Measurements from ENCODE around the gene CNN1. TPM values are rescaled to one million over a fixed set of nuclear protein-coding genes. Genes with fewer than 3 reads are reported as not detected.

The CNN1 gene
- total and polyA plus RNA-seq, 12 donors: 0.94 to 76.5 (median 12.3) TPM

DNA sequence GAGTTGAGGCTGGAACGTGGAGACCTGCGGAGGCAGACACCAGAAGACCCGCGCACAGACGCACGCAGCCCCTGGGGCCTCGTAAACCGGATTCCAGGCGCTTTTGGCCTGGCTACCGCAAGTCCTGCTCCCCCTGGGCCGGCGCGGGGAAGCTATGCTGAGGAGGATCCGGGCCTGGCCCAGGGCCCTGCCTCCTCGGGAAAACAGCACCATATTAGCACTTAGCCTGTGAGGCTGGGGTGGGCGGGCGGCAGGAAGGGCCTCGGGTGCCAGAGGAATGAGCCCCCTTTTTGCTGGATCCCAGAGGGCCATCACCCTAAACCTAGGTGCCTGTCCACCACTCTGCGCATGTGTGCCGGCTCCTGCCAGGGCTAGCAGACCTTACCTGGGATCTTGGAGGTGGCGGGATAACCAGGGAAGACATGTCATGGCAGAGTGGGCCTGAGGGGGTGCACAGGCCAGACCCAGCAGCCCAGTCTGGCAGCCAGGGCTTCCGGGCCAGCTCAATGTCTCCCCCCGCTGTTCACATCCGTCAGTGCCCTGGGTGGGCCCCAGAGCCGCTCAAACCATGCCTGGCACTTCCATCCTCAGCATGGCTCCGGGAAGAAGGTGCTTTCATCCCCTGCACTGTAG lies 13.1 kb downstream of the CNN1 start:
- 77 to 94% (median 88%) methylated on average over 13 to 26 of the region's 26 CpGs for WGBS, 4 donors
- TF ChIP-seq POLR2A (IDR thresholded peaks at IDR 0.05): no peak
- TF ChIP-seq, protein P1, sequence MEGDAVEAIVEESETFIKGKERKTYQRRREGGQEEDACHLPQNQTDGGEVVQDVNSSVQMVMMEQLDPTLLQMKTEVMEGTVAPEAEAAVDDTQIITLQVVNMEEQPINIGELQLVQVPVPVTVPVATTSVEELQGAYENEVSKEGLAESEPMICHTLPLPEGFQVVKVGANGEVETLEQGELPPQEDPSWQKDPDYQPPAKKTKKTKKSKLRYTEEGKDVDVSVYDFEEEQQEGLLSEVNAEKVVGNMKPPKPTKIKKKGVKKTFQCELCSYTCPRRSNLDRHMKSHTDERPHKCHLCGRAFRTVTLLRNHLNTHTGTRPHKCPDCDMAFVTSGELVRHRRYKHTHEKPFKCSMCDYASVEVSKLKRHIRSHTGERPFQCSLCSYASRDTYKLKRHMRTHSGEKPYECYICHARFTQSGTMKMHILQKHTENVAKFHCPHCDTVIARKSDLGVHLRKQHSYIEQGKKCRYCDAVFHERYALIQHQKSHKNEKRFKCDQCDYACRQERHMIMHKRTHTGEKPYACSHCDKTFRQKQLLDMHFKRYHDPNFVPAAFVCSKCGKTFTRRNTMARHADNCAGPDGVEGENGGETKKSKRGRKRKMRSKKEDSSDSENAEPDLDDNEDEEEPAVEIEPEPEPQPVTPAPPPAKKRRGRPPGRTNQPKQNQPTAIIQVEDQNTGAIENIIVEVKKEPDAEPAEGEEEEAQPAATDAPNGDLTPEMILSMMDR (IDR thresholded peaks at IDR 0.05): peak in 1 of 6 experiments; percentile 17
- H3K36me3 ChIP-seq (replicated peaks in 1 of 2): peaks cover 0 to 20% of the 10 kb centered on the region in 2 donors
- no peak overlapping the region for H3K27ac ChIP-seq
- intact Hi-C loops (cut with DNase I): no loop called here
- H3K4me1 ChIP-seq (replicated peaks in 1 of 2): peaks cover 0 to 2% of the 10 kb centered on the region in 2 donors
- H3K4me3 ChIP-seq: no peak overlapping the region
- no peaks in the 10 kb centered on the region for H3K9me3 ChIP-seq (replicated peaks in 1 of 3)
- no peak for DNase-seq
- no peaks in the 10 kb centered on the region for H3K27me3 ChIP-seq

DNA sequence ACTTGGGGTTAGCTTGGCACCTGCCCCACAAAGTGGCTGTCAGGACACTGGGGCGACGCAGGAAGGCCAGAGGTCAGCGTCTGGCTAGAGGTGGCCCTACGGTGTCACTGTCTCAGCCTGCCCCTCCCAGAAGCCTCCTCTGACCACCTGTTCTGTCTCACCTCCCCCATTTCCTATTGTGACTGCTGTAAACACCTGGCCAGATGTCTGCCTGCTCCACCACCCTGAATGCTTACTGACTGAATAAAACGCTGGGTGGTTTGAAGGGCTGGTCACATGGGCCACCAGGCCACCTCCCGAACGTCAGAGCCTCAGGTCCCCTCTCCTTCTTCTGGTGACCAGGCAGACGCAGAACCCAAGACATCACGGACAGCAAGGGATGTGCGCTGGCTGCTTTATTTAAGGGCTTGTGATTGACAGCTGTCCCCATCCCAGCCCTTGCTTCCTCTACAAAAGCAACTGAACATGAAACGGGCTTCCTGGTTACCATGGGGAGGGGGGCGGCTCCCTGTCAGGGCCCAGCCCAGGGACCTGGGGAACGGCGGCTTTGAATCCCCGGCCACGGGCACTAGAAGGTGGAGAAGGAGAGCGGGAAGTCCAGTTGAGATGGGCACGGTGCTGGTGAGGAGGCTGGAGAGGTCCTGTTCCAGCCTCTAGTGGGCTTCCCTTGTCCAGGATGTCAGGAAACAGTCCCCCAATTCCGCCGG lies 14.2 kb downstream of the CNN1 start:
- 73 to 86% (median 83%) methylated on average over 11 to 20 of the region's 20 CpGs for WGBS, 4 donors
- Histone ChIP-seq H3K4me3 (no peak overlapping the region), H3K4me1 (replicated peaks in 1 of 2) (peaks cover 0 to 11% of the 10 kb centered on the region in 2 donors), H3K27ac (no peak overlapping the region), H3K36me3 (replicated peaks in 1 of 2) (peaks cover 0 to 20% of the 10 kb centered on the region in 2 donors), H3K9me3 (replicated peaks in 1 of 3) (no peaks in the 10 kb centered on the region), H3K27me3 (no peaks in the 10 kb centered on the region)
- TF ChIP-seq POLR2A (IDR thresholded peaks at IDR 0.05): no peak
- TF ChIP-seq, protein P1 (IDR thresholded peaks at IDR 0.05): no peak
- DNase-seq: no peak
- intact Hi-C loops (cut with DNase I): no loop called here

DNA sequence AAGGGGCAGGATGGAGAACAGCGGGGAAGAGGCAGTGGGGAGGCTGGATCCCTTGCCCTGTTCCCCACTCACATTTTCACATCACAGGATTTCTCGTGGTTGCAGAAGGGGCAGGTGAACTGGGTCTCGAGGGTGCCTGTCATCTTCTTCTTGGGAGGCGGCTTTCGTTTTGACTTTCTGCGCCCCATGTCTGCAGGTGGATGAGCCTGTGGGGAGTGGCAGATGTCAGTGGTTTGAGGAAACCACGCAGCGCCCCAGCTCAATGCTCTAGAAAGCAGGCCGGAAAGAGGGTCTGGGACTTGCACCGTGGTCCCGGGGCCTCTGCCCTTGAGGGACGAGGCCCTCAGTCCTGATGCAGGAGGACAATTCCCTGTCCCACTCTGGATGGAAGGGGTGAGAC lies 15.5 kb downstream of the CNN1 start:
- TF ChIP-seq, protein P1 (IDR thresholded peaks at IDR 0.05): no peak
- TF ChIP-seq POLR2A (IDR thresholded peaks at IDR 0.05): no peak
- no peak overlapping the region for H3K4me3 ChIP-seq
- no peak overlapping the region for H3K27ac ChIP-seq
- intact Hi-C loops (cut with DNase I): no loop called here
- peaks cover 0 to 20% of the 10 kb centered on the region in 2 donors for H3K36me3 ChIP-seq (replicated peaks in 1 of 2)
- peaks cover 6 to 19% of the 10 kb centered on the region in 2 donors for H3K4me1 ChIP-seq (replicated peaks in 1 of 2)
- H3K9me3 ChIP-seq (replicated peaks in 1 of 3): no peaks in the 10 kb centered on the region
- 85 to 92% (median 87%) methylated on average over 9 to 12 of the region's 12 CpGs for WGBS, 4 donors
- no peak for DNase-seq
- no peaks in the 10 kb centered on the region for H3K27me3 ChIP-seq

DNA sequence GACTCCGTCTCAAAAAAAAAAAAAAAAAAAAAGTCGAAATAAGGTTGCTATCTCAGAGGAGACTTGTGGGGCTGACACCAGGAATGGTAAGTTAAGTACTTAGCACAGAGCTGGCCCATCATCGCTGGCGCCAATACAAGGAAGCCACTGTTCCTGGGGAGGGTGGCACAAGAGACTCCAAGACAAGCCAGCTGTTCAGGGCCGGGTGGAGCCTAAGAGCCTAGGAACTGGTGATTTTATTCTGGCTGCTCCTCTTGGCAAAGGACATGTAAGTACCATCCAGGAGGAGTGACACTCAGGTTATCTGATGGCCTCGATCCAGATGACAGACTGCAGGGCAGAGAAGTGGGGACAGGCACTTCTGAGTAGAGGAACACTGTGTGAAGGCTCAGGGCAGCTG lies 16.6 kb downstream of the CNN1 start:
- DNase-seq: no peak
- no peak overlapping the region for H3K27ac ChIP-seq
- no peak overlapping the region for H3K4me3 ChIP-seq
- H3K9me3 ChIP-seq (replicated peaks in 1 of 3): no peaks in the 10 kb centered on the region
- intact Hi-C loops (cut with DNase I): no loop called here
- peaks cover 14 to 26% of the 10 kb centered on the region in 2 donors for H3K4me1 ChIP-seq (replicated peaks in 1 of 2)
- H3K27me3 ChIP-seq: no peaks in the 10 kb centered on the region
- H3K36me3 ChIP-seq (replicated peaks in 1 of 2): peaks cover 0 to 20% of the 10 kb centered on the region in 2 donors
- TF ChIP-seq POLR2A (IDR thresholded peaks at IDR 0.05): no peak
- TF ChIP-seq, protein P1 (IDR thresholded peaks at IDR 0.05): no peak
- WGBS, 4 donors: 75 to 83% (median 80%) methylated on average over 5 to 6 of the region's 6 CpGs

Measured in adrenal gland (tissue), 12 donors.